Neural progenitor cell (in vitro differentiated cells): Measurements from ENCODE around the gene CAP2. TPM values are rescaled to one million over a fixed set of nuclear protein-coding genes. Genes with fewer than 3 reads are reported as not detected.
A peak's percentile ranks its signal among the peaks of the same experiment; 100 is the strongest.

Experiments used
- DNase-seq: peaks from one replicate; pipeline ENCODE4 v3.0.0-alpha.2; 2016; ENCODE audit warnings: low spot score
- H2AFZ ChIP-seq: fragments of 200-600 bp; sonication (generic); replicated peaks from 2 replicates; pipeline ENCODE4 v1.6.1; 2016; ENCODE audit warnings: antibody characterized with exemption
- H3F3A ChIP-seq: fragments of 200-600 bp; sonication (generic); 2 replicates; pipeline ENCODE4 v1.6.1; 2016; ENCODE audit warnings: antibody characterized with exemption, low read depth
- H3K27ac ChIP-seq: fragments of 200-600 bp; sonication (generic); 2 replicates; pipeline ENCODE4 v1.5.1; 2016; ENCODE audit warnings: mild to moderate bottlenecking
- H3K27me3 ChIP-seq: fragments of 200-600 bp; sonication (generic); 2 replicates; pipeline ENCODE4 v1.6.1; 2016; ENCODE audit warnings: mild to moderate bottlenecking, moderate library complexity
- H3K36me3 ChIP-seq: fragments of 200-600 bp; sonication (generic); 2 replicates; pipeline ENCODE4 v1.5.1; 2016
- H3K4me1 ChIP-seq: fragments of 200-600 bp; sonication (generic); 2 replicates; pipeline ENCODE4 v1.6.1; 2016; ENCODE audit warnings: mixed run types
- H3K4me2 ChIP-seq: fragments of 200-600 bp; sonication (generic); 2 replicates; pipeline ENCODE4 v1.6.1; 2016
- H3K4me3 ChIP-seq: fragments of 200-600 bp; sonication (generic); 2 replicates; pipeline ENCODE4 v1.5.1; 2016
- H3K79me2 ChIP-seq: fragments of 200-600 bp; sonication (generic); 2 replicates; pipeline ENCODE4 v1.6.1; 2016; ENCODE audit warnings: low read depth
- H3K9ac ChIP-seq: fragments of 200-600 bp; sonication (generic); 2 replicates; pipeline ENCODE4 v1.6.1; 2016
- H3K9me3 ChIP-seq: fragments of 200-600 bp; sonication (generic); 2 replicates; pipeline ENCODE4 v1.5.1; 2016; ENCODE audit warnings: low read depth
- H4K20me1 ChIP-seq: fragments of 200-600 bp; sonication (generic); 2 replicates; pipeline ENCODE4 v1.6.1; 2016; ENCODE audit warnings: low read depth
- H3K27ac Mint-ChIP-seq: 3 replicates; pipeline ENCODE4 v1.8.0; 2021; ENCODE audit warnings: mixed read lengths
- H3K27me3 Mint-ChIP-seq: 2 replicates; pipeline ENCODE4 v1.8.0; 2022; ENCODE audit warnings: low read depth, mild to moderate bottlenecking, inconsistent platforms, moderate library complexity, mixed read lengths; ENCODE audit not compliant: insufficient read depth
- H3K36me3 Mint-ChIP-seq: 3 replicates; pipeline ENCODE4 v1.8.0; 2021; ENCODE audit warnings: mixed read lengths
- H3K4me1 Mint-ChIP-seq: 3 replicates; pipeline ENCODE4 v1.8.0; 2021; ENCODE audit warnings: mixed read lengths
- H3K4me3 Mint-ChIP-seq: 3 replicates; pipeline ENCODE4 v1.8.0; 2021; ENCODE audit warnings: mild to moderate bottlenecking, moderate library complexity, mixed read lengths
- H3K9me3 Mint-ChIP-seq: 3 replicates; pipeline ENCODE4 v1.8.0; 2020; ENCODE audit warnings: mixed read lengths
- EZH2 ChIP-seq: fragments of 200-600 bp; sonication (generic); IDR thresholded peaks from 2 replicates; pipeline ENCODE4 v1.6.1; 2017; ENCODE audit warnings: antibody characterized with exemption, mild to moderate bottlenecking, moderate library complexity
- EZH2phosphoT487 ChIP-seq: fragments of 200-600 bp; sonication (generic); IDR thresholded peaks from 2 replicates; pipeline ENCODE4 v1.6.1; 2017; ENCODE audit warnings: antibody characterized with exemption
- total RNA-seq: library from RNA; depleted of rRNA; stranded (reverse); fragments of >200 nt; gene quantifications from 2 replicates; pipeline ENCODE4 v1.2.3, GENCODE V29; 2015; ENCODE audit warnings: low replicate concordance
- TF ChIP-seq, protein P1 (sequence below): fragments of 200-600 bp; sonication (generic); IDR thresholded peaks from 2 replicates; pipeline ENCODE4 v1.5.1; 2017; ENCODE audit warnings: antibody characterized with exemption, mild to moderate bottlenecking

Gene CAP2, protein sequence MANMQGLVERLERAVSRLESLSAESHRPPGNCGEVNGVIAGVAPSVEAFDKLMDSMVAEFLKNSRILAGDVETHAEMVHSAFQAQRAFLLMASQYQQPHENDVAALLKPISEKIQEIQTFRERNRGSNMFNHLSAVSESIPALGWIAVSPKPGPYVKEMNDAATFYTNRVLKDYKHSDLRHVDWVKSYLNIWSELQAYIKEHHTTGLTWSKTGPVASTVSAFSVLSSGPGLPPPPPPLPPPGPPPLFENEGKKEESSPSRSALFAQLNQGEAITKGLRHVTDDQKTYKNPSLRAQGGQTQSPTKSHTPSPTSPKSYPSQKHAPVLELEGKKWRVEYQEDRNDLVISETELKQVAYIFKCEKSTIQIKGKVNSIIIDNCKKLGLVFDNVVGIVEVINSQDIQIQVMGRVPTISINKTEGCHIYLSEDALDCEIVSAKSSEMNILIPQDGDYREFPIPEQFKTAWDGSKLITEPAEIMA
- total RNA-seq, result 18.4 and 27.4 TPM in 2 replicates

DNA sequence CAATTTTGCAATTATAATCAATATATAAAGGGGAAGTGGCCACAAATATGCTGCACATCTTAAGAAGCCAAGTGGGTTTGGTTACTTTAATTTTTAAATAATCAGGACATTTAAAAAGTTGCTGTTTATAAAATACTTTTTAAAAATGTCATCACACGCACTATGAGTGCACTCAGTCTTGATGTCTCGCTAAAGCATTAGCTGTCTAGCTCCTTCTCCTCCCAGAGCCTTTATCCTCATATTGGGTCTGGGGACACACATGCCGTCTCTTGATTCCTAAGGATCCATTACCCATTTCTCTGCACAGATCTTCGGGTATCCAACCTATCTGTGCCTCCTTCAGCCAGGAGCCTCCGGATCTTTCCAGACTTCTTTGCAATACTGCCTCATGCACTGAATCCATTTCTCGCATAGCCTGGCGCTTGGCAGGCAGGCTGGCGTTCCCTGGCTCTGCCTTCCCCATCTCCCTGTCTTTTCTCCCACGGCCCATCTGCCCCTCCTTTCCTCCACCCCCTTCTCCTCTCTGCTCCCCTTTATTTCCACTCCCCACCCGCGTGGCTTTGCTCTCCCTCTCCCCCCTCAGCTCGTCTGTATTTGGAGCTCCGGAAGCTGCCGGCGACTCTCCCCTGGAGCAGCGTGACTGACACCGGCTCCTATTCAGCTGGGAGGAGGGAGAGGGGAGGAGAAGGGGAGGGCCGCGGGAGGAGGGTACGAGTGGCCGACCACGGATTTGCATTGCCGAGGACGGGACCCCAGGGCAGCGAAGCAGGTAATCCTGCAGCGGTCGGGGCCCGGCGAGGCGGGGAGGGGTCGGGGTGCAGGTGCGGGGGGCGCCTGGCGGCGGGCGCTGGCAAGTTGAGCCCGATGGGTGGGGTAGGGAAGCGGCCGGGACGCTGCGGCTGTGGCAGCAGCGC is at the start of gene CAP2:
Gene CAP2, plus strand, starts transcription at position 618 of the 914 bp plus-strand sequence. CDS start 27,961 bp downstream, outside the sequence.
- Histone ChIP-seq H3K4me3 (peak within 1 kb of the TSS; percentile 87), H3K79me2 (peaks cover 38% of the 10 kb centered on the region), H3K4me1 (peaks cover 14% of the 10 kb centered on the region), H3K36me3 (peaks cover 12% of the 10 kb centered on the region), H3K9me3 (no peaks in the 10 kb centered on the region), H3F3A (peaks cover 6% of the 10 kb centered on the region), H3K9ac (no peak within 1 kb of the TSS), H3K4me2 (peak within 1 kb of the TSS; percentile 96), H2AFZ (peak within 1 kb of the TSS; percentile 100), H3K27ac (peak within 1 kb of the TSS; percentile 83), H3K27me3 (no peaks in the 10 kb centered on the region), H4K20me1 (no peaks in the 10 kb centered on the region)
- H3K36me3 Mint-ChIP-seq, result peaks cover 20% of the 10 kb centered on the region
- peak within 1 kb of the TSS; percentile 99 for H3K4me3 Mint-ChIP-seq
- TF ChIP-seq, protein P1, sequence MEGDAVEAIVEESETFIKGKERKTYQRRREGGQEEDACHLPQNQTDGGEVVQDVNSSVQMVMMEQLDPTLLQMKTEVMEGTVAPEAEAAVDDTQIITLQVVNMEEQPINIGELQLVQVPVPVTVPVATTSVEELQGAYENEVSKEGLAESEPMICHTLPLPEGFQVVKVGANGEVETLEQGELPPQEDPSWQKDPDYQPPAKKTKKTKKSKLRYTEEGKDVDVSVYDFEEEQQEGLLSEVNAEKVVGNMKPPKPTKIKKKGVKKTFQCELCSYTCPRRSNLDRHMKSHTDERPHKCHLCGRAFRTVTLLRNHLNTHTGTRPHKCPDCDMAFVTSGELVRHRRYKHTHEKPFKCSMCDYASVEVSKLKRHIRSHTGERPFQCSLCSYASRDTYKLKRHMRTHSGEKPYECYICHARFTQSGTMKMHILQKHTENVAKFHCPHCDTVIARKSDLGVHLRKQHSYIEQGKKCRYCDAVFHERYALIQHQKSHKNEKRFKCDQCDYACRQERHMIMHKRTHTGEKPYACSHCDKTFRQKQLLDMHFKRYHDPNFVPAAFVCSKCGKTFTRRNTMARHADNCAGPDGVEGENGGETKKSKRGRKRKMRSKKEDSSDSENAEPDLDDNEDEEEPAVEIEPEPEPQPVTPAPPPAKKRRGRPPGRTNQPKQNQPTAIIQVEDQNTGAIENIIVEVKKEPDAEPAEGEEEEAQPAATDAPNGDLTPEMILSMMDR, result no peak
- TF ChIP-seq EZH2phosphoT487 (no peak), EZH2 (peak; percentile 29)
- peaks cover 21% of the 10 kb centered on the region for H3K9me3 Mint-ChIP-seq
- peaks cover 19% of the 10 kb centered on the region for H3K4me1 Mint-ChIP-seq
- peak within 1 kb of the TSS; percentile 100 for H3K27ac Mint-ChIP-seq
- H3K27me3 Mint-ChIP-seq, result peaks cover 5% of the 10 kb centered on the region
- peak; percentile 90 for DNase-seq

DNA sequence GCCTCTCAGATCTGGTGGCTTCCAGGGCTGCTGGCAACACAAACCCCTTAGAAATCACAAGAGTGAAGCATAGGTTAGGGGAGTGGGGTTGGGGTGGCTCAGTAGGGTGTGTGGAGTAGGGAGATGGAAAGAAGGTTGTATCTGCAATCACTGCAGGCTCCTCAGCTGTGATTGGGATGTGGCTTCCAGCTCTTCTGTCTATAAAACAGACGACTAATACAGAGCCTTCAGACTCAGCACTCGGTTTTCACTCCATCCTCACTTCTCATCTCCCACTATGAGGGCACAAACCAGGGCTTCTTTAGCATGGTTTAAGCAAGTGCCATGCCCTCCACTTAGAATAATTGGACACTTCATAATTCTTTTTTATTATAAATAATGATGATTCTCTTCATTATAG is 46.4 kb upstream of the CAP2 start:
- Histone ChIP-seq H3K9me3 (no peaks in the 10 kb centered on the region), H2AFZ (no peak overlapping the region), H3K9ac (no peak overlapping the region), H4K20me1 (no peaks in the 10 kb centered on the region), H3K4me2 (no peak overlapping the region), H3K79me2 (no peaks in the 10 kb centered on the region), H3F3A (no peaks in the 10 kb centered on the region), H3K36me3 (no peaks in the 10 kb centered on the region), H3K4me1 (no peaks in the 10 kb centered on the region), H3K4me3 (no peak overlapping the region), H3K27me3 (no peaks in the 10 kb centered on the region), H3K27ac (no peak overlapping the region)
- H3K4me1 Mint-ChIP-seq, result peaks cover 7% of the 10 kb centered on the region
- DNase-seq, result no peak
- no peaks in the 10 kb centered on the region for H3K9me3 Mint-ChIP-seq
- H3K36me3 Mint-ChIP-seq, result no peaks in the 10 kb centered on the region
- H3K27me3 Mint-ChIP-seq, result peaks cover 3% of the 10 kb centered on the region
- TF ChIP-seq EZH2phosphoT487, result no peak
- TF ChIP-seq EZH2, result no peak
- TF ChIP-seq, protein P1, result no peak
- no peak overlapping the region for H3K4me3 Mint-ChIP-seq
- H3K27ac Mint-ChIP-seq, result no peak overlapping the region

DNA sequence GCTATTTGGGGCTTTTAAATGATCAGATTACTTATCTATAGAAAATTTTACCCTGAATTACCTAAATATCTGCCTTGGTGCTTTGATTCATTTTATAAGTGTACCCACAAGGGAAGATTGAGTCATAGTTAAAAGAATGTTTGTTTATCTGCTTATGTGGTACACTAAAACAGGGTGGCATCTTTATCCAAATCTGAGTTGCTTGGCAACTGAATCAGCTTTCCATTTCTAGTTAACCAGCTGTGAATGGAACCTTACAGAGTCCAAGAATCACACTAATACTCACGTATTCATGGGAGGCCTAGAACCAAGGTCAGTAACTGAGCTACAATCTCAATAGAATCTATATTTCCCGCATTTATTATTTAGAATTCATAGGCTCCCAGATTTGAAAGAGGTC is 44.0 kb upstream of the CAP2 start:
- H3K4me2 ChIP-seq, result no peak overlapping the region
- no peak overlapping the region for H2AFZ ChIP-seq
- TF ChIP-seq EZH2phosphoT487 (no peak), EZH2 (no peak)
- TF ChIP-seq, protein P1, result no peak
- H3K36me3 Mint-ChIP-seq, result no peaks in the 10 kb centered on the region
- H3K27me3 Mint-ChIP-seq, result peaks cover 3% of the 10 kb centered on the region
- H3K4me1 ChIP-seq, result no peaks in the 10 kb centered on the region
- H3K27ac ChIP-seq, result no peak overlapping the region
- H4K20me1 ChIP-seq, result no peaks in the 10 kb centered on the region
- H3K9me3 Mint-ChIP-seq, result no peaks in the 10 kb centered on the region
- H3K79me2 ChIP-seq, result no peaks in the 10 kb centered on the region
- H3K27ac Mint-ChIP-seq, result no peak overlapping the region
- H3K9ac ChIP-seq, result no peak overlapping the region
- no peaks in the 10 kb centered on the region for H3K9me3 ChIP-seq
- no peaks in the 10 kb centered on the region for H3F3A ChIP-seq
- H3K4me3 Mint-ChIP-seq, result no peak overlapping the region
- H3K27me3 ChIP-seq, result no peaks in the 10 kb centered on the region
- H3K4me1 Mint-ChIP-seq, result peaks cover 7% of the 10 kb centered on the region
- no peaks in the 10 kb centered on the region for H3K36me3 ChIP-seq
- no peak overlapping the region for H3K4me3 ChIP-seq
- DNase-seq, result no peak
